Heart left ventricle (tissue), 16 donors: ENCODE measurements around the gene SP4. TPM values are rescaled to one million over a fixed set of nuclear protein-coding genes. Genes with fewer than 3 reads are reported as not detected.

Experiments used
- ATAC-seq, 4 donors: fragments of 200-7000 bp; cut with Tn5 transposase; one replicate each; pipeline ENCODE4 v1.9.1; 2020 to 2022; ENCODE audit warnings: moderate library complexity in 4 of 4, mild to moderate bottlenecking in 3 of 4, moderate number of reproducible peaks in 1 of 4
- DNase-seq, 5 donors: peaks; one replicate each; pipeline ENCODE4 v3.0.0-alpha.2; 2020
- H3K27ac ChIP-seq, 12 donors: fragments of 200-600 bp; sonication (generic) in 4 of 12; one replicate each; pipeline versions ENCODE4 v1.5.0 to v1.8.0; 2016 to 2022; ENCODE audit warnings: mild to moderate bottlenecking in 2 of 12
- H3K27me3 ChIP-seq, 9 donors: fragments of 200-600 bp; sonication (generic) in 2 of 9; one replicate each; pipeline versions ENCODE4 v1.5.1 to v1.8.0; 2016 to 2022; ENCODE audit warnings: mild to moderate bottlenecking in 3 of 9
- H3K36me3 ChIP-seq, 9 donors: fragments of 200-600 bp; sonication (generic) in 2 of 9; one replicate each; pipeline versions ENCODE4 v1.5.0 to v1.8.0; 2018 to 2022; ENCODE audit warnings: mild to moderate bottlenecking in 2 of 9
- H3K4me1 ChIP-seq, 12 donors: fragments of 200-600 bp; sonication (generic) in 4 of 12; one replicate each; pipeline versions ENCODE4 v1.5.0 to v1.8.0; 2016 to 2022; ENCODE audit warnings: mild to moderate bottlenecking in 3 of 12
- H3K4me3 ChIP-seq, 12 donors: fragments of 200-600 bp; sonication (generic) in 4 of 12; one replicate each; pipeline versions ENCODE4 v1.5.0 to v1.8.0; 2017 to 2022; ENCODE audit warnings: mild to moderate bottlenecking in 9 of 12, moderate library complexity in 4 of 12
- H3K9me3 ChIP-seq, 12 donors: fragments of 200-600 bp; sonication (generic) in 4 of 12; one replicate each; pipeline versions ENCODE4 v1.5.0 to v1.8.0; 2016 to 2022; ENCODE audit warnings: mild to moderate bottlenecking in 1 of 12
- POLR2A ChIP-seq, 2 donors: fragments of 450-650 bp; IDR thresholded peaks; one replicate each; pipeline ENCODE4 v1.6.1; 2017; ENCODE audit warnings: antibody characterized with exemption in 2 of 2, mild to moderate bottlenecking in 2 of 2, moderate library complexity in 2 of 2
- WGBS, 4 donors: extraction: QIAGEN DNeasy Blood & Tissue Kit in 2 of 4; methylation state at CpG; one replicate each; pipeline versions ENCODE4 v1.1.5 to v1.1.7; 2013 to 2018; 5-methylcytosine and 5-hydroxymethylcytosine counted together
- intact Hi-C, 10 donors: fragments of 100-400 bp; cut with DNase I; formaldehyde crosslinking; loops; one replicate each; pipeline versions ENCODE4 v1.11.1 to v1.14.2; 2022
- polyA plus RNA-seq, 2 donors: library from polyadenylated mRNA; stranded (reverse); fragments of 200-250 nt; gene quantifications; one replicate each; pipeline ENCODE4 v1.2.3, GENCODE V29; 2013
- total RNA-seq, 9 donors: library from RNA; depleted of rRNA in 2 of 9; stranded (reverse); fragments of >200 nt in 2 of 9; fragmentation: NEBNext Ultra II Directional in 3 of 9; extraction: Animal tissue kit (Norgen Biotek cat#: 25700) in 3 of 9; gene quantifications; one replicate each; pipeline versions ENCODE4 v1.1.0 to v1.2.4, GENCODE V29; 2016 to 2023
- TF ChIP-seq, protein P1 (sequence below), 12 donors: fragments of 200-600 bp; sonication (generic) in 4 of 12; IDR thresholded peaks; one replicate each; pipeline versions ENCODE4 v1.5.0 to v1.8.0; 2018 to 2022; ENCODE audit warnings: antibody characterized with exemption in 12 of 12, mild to moderate bottlenecking in 5 of 12
- donor health status: ischemic (EF 13 %, LVEDD 7.1; RV severe dilation, severe dysfunction).
- donor health status: healthy with polysubstance abuse.
- donor health status: DM: no; HTN: yes; CAD: no.
- donor health status: DM: no; HTN: no; CAD: no.
- donor health status: ischemic (EF 25% LVEDD 6.9; RV normal size, moderate dysfunction).
- donor health status: ischemic (EF 25% LVEDD 5.7; RV mildly dilated, moderate dysfunction).
- donor health status: healthy.
- donor health status: DM: yes; HTN: yes; CAD: no.
- donor health status: ischemic (EF 35%, LVEDD 5.7; RV mildly dilated, moderate dysfunction).
- donor health status: nonischemic (EF 11% LVEDD 7.7; RV severe dilation, severe dysfunction).
- donor health status: DM: yes; HTN: yes; CAD: no.
- donor health status: PGD.
- donor health status: ischemic (EF 29% LVEDD 5.4; RV normal size, mild dysfunction).
- donor health status: nonischemic (EF 23%, LVEDD 6.1; RV moderate dilation, normal function).

Gene SP4
- total and polyA plus RNA-seq, 11 donors: 1.5 to 8.9 (median 5.7) TPM

DNA sequence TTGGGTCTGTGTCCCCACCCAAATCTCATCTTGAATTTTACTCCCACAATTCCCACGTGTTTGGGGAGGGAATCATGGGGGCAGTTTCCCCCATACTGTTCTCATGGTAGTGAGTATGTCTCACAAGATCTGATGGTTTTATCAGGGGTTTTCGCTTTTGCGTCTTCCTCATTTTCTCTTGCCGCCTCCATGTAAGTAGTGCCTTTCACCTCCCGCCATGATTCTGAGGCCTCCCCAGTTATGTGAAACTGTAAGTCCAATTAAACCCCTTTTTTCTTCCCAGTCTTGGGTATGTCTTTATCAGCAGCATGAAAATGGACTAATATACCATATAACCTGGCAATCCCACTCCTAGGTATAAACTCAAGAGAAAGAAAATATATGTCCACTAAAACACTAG lies 25.9 kb upstream of the SP4 start:
- Histone ChIP-seq H3K36me3 (no peaks in the 10 kb centered on the region), H3K9me3 (no peaks in the 10 kb centered on the region), H3K4me3 (no peak overlapping the region), H3K27me3 (no peaks in the 10 kb centered on the region), H3K4me1 (no peaks in the 10 kb centered on the region), H3K27ac (no peak overlapping the region)
- TF ChIP-seq, protein P1, sequence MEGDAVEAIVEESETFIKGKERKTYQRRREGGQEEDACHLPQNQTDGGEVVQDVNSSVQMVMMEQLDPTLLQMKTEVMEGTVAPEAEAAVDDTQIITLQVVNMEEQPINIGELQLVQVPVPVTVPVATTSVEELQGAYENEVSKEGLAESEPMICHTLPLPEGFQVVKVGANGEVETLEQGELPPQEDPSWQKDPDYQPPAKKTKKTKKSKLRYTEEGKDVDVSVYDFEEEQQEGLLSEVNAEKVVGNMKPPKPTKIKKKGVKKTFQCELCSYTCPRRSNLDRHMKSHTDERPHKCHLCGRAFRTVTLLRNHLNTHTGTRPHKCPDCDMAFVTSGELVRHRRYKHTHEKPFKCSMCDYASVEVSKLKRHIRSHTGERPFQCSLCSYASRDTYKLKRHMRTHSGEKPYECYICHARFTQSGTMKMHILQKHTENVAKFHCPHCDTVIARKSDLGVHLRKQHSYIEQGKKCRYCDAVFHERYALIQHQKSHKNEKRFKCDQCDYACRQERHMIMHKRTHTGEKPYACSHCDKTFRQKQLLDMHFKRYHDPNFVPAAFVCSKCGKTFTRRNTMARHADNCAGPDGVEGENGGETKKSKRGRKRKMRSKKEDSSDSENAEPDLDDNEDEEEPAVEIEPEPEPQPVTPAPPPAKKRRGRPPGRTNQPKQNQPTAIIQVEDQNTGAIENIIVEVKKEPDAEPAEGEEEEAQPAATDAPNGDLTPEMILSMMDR (IDR thresholded peaks at IDR 0.05): no peak
- TF ChIP-seq POLR2A (IDR thresholded peaks at IDR 0.05): no peak
- ATAC-seq (no peak), DNase-seq (no peak)
- intact Hi-C loops: no loop called here
- 81 to 91% (median 84%) methylated on average over 5 of the region's 5 CpGs for WGBS, 4 donors

DNA sequence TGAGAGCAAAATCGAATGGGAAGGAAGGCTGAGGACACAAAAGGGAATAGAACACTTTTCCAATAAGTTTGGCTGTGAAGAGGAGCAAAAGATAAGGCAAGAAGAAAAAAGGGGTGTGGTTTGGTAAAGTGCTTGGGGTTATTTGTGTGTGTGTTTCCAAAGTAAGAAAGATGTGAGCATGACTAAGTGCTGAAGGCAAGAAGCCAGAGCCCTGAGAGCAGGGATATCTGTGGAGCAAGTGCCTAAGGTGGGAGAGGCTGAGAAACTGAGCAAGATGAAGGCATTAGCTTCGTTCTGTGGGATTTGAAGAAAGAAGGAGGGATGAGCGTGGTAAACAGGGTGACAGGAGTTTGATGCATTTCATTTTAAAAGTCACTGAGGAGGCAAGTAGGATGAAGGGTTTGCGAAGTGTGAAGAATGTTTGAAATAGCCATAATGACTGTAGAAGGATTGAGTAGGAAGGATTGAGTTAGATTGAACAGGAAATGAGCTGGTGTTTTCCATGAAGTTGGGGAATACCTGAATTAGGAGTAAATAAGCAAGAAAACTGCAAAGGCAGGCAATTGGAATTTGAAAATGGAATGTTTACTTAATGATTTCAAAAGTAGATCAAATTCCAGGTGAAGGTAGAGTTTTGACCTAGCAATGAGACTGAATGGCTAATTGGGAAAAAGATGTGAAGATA lies 19.9 kb upstream of the SP4 start:
- TF ChIP-seq POLR2A (IDR thresholded peaks at IDR 0.05): no peak
- TF ChIP-seq, protein P1 (IDR thresholded peaks at IDR 0.05): no peak
- H3K27ac ChIP-seq: no peak overlapping the region
- H3K36me3 ChIP-seq: no peaks in the 10 kb centered on the region
- intact Hi-C loops: no loop called here
- no peaks in the 10 kb centered on the region for H3K9me3 ChIP-seq
- WGBS, 4 donors: 70 to 76% (median 76%) methylated on average over 4 of the region's 4 CpGs
- ATAC-seq: no peak
- no peaks in the 10 kb centered on the region for H3K27me3 ChIP-seq
- no peak overlapping the region for H3K4me3 ChIP-seq
- H3K4me1 ChIP-seq: peaks cover 0 to 9% (median 0%) of the 10 kb centered on the region in 12 donors
- no peak for DNase-seq

DNA sequence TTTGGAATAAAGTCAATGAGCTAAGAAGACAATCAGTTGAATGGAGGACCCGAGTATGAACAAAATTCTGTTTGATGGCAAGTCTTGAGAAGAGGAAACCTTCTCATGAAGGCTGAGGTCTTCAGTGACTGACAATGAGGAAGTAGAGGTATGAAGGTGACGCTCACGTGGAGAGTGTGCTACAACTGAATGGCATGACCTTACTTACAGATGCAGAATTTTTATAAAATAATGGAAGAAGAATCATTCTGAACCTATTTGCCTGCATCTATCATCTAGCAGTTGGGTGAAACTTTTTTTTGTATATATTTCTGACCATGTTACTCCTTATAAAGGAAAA lies 19.4 kb upstream of the SP4 start:
- Histone ChIP-seq H3K36me3 (no peaks in the 10 kb centered on the region), H3K27ac (no peak overlapping the region)

DNA sequence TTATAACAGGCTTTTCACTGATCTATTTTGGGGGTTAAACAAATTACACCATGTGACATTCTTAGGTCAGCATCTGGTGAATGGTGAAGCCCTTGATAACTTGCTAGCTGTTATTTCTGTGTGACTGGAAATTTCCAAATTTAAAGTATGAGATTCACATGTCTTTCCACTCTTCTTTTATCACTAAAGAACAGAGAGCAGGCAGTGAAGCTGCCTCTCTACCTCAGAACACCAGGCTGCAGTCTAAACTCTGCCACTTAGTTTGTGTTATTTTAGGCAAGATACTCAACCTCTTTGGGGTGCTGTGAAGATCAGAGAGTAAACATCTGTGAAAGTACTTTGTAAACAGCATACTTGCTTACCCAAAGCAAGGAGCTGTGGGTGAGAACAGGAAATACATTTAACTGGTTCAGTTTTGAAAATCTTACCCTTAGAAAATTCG lies 15.5 kb upstream of the SP4 start:
- TF ChIP-seq POLR2A (IDR thresholded peaks at IDR 0.05): no peak
- TF ChIP-seq, protein P1 (IDR thresholded peaks at IDR 0.05): no peak
- H3K27ac ChIP-seq: no peak overlapping the region

More for the DNA sequence above, 19.4 kb upstream of the SP4 start:
- DNase-seq: no peak
- no peak for ATAC-seq
- Histone ChIP-seq H3K27me3 (no peaks in the 10 kb centered on the region), H3K4me1 (peaks cover 0 to 9% (median 0%) of the 10 kb centered on the region in 12 donors), H3K4me3 (no peak overlapping the region), H3K9me3 (no peaks in the 10 kb centered on the region)
- intact Hi-C loops: no loop called here
- WGBS, 4 donors: 51 to 92% (median 81%) methylated on average over 3 of the region's 3 CpGs
- TF ChIP-seq, protein P1 (IDR thresholded peaks at IDR 0.05): no peak
- no peak for TF ChIP-seq POLR2A (IDR thresholded peaks at IDR 0.05)

More for the DNA sequence above, 15.5 kb upstream of the SP4 start:
- H3K27me3 ChIP-seq: no peaks in the 10 kb centered on the region
- H3K4me1 ChIP-seq: peaks cover 0 to 9% (median 0%) of the 10 kb centered on the region in 12 donors
- intact Hi-C loops: no loop called here
- no peak for DNase-seq
- H3K4me3 ChIP-seq: no peak overlapping the region
- no peaks in the 10 kb centered on the region for H3K9me3 ChIP-seq
- no peaks in the 10 kb centered on the region for H3K36me3 ChIP-seq
- WGBS, 4 donors: 69 to 79% (median 73%) methylated on average over 1 of the region's 1 CpG
- peak in 1 of 4 donors; percentile 36 for ATAC-seq
